ENCODE measurements around the gene PRSS27.

Gene PRSS27

GRCh38 chr16:2706611-2707311 lies 13.3 kb downstream of the PRSS27 start:
- DNase-seq (ENCODE audit: low read depth) = no peak
- H3K4me3 ChIP-seq (ENCODE audit: low read depth, low read length) = no peak overlapping the region
- TF ChIP-seq, protein P1, sequence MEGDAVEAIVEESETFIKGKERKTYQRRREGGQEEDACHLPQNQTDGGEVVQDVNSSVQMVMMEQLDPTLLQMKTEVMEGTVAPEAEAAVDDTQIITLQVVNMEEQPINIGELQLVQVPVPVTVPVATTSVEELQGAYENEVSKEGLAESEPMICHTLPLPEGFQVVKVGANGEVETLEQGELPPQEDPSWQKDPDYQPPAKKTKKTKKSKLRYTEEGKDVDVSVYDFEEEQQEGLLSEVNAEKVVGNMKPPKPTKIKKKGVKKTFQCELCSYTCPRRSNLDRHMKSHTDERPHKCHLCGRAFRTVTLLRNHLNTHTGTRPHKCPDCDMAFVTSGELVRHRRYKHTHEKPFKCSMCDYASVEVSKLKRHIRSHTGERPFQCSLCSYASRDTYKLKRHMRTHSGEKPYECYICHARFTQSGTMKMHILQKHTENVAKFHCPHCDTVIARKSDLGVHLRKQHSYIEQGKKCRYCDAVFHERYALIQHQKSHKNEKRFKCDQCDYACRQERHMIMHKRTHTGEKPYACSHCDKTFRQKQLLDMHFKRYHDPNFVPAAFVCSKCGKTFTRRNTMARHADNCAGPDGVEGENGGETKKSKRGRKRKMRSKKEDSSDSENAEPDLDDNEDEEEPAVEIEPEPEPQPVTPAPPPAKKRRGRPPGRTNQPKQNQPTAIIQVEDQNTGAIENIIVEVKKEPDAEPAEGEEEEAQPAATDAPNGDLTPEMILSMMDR (IDR thresholded peaks at IDR 0.05; ENCODE audit: control insufficient read depth, extremely low read depth, insufficient read depth) = no peak

GRCh38 chr16:2706085-2706484 lies 13.9 kb downstream of the PRSS27 start:
- no peak for DNase-seq (ENCODE audit: low read depth)
- H3K4me3 ChIP-seq (ENCODE audit: low read depth, low read length) = no peak overlapping the region
- TF ChIP-seq, protein P1 (IDR thresholded peaks at IDR 0.05; ENCODE audit: control insufficient read depth, extremely low read depth, insufficient read depth) = no peak

- DNase-seq (ENCODE audit: low read depth) = no peak
- TF ChIP-seq, protein P1 (IDR thresholded peaks at IDR 0.05; ENCODE audit: control insufficient read depth, extremely low read depth, insufficient read depth) = no peak
- H3K4me3 ChIP-seq (ENCODE audit: low read depth, low read length) = no peak overlapping the region
Measured at GRCh38 chr16:2705351-2705750, 14.7 kb downstream of the PRSS27 start.

GRCh38 chr16:2704983-2705275 lies 15.1 kb downstream of the PRSS27 start:
- no peak overlapping the region for H3K4me3 ChIP-seq (ENCODE audit: low read depth, low read length)
- TF ChIP-seq, protein P1 (IDR thresholded peaks at IDR 0.05; ENCODE audit: control insufficient read depth, extremely low read depth, insufficient read depth) = no peak
- no peak for DNase-seq (ENCODE audit: low read depth)

GRCh38 chr16:2704166-2704982 lies 15.7 kb downstream of the PRSS27 start:
- TF ChIP-seq, protein P1 (IDR thresholded peaks at IDR 0.05; ENCODE audit: control insufficient read depth, extremely low read depth, insufficient read depth) = no peak

DNA sequence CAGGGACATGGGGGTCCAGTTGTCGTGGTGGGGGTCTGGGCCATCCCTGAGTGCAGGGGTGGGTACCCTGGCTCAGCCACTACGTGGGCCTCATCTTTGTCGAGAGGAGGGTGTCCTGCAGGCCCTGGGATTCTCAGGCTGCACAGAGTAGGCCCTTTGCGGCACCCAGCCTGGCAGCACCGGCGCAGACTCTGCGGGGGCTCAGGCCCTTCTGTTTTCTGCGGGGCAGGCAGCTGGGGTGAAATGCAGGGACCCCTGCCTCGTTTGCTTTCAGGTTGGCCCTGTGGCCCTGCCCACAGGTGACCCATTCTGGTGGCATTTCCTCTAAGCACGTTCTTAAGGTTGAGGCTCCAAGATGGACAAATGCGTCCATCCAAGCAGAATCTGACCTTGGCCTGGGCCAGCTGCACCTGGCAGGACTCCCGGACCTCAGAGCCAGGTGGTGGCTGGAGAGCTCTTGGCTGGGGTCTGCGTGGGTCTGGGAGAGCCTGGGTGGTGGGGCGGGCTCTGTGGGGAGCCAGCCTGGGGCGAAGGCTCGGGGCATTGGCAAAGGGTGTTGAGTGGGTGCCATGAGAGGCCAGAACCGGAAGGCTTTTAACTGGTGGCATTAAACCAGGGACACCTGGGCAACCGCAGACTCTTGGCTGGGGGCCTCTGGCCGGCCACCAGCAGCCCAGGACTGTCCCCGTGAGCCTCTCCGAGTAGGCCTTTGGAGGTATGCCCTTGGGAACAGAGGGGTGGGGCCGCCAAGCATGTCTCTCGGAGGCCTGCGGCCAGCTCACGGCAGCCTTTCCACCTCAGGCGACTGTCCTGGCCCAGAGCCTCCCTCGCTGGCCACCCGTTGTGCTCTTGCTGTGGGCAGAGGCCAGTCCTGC lies 16.9 kb downstream of the PRSS27 start:
- DNase-seq (ENCODE audit: low read depth) = peak; percentile 94
- H3K4me3 ChIP-seq (ENCODE audit: low read depth, low read length) = no peak overlapping the region
- TF ChIP-seq, protein P1 (IDR thresholded peaks at IDR 0.05; ENCODE audit: control insufficient read depth, extremely low read depth, insufficient read depth) = no peak

More at GRCh38 chr16:2704166-2704982, 15.7 kb downstream of the PRSS27 start:
- no peak overlapping the region for H3K4me3 ChIP-seq (ENCODE audit: low read depth, low read length)
- DNase-seq (ENCODE audit: low read depth) = no peak
